Liver (tissue), 9 donors: ENCODE results near the gene CENPF. TPM values are rescaled to one million over a fixed set of nuclear protein-coding genes. Genes with fewer than 3 reads are reported as not detected.

Experiments used
- DNase-seq: peaks from one replicate; pipeline ENCODE4 v3.0.0-alpha.2; 2017; ENCODE audit warnings: low spot score
- H3K27ac ChIP-seq, 2 donors: one replicate each; pipeline ENCODE4 v1.7.0; 2013; ENCODE audit warnings: inconsistent platforms in 2 of 2, low read length in 2 of 2, control low read depth in 1 of 2, low read depth in 1 of 2, mild to moderate bottlenecking in 1 of 2
- H3K27me3 ChIP-seq, 4 donors: one replicate each; pipeline versions ENCODE4 v1.6.1 to v1.7.0; 2013; ENCODE audit warnings: low read length in 3 of 4, inconsistent platforms in 1 of 4, mild to moderate bottlenecking in 1 of 4, moderate library complexity in 1 of 4; ENCODE audit not compliant: control insufficient read depth in 4 of 4, insufficient read depth in 4 of 4
- H3K36me3 ChIP-seq, 4 donors: one replicate each; pipeline versions ENCODE4 v1.6.1 to v1.7.0; 2013; ENCODE audit warnings: low read length in 3 of 4, mild to moderate bottlenecking in 3 of 4, low read depth in 1 of 4, moderate library complexity in 1 of 4; ENCODE audit not compliant: control insufficient read depth in 4 of 4, insufficient read depth in 3 of 4
- H3K4me1 ChIP-seq, 4 donors: one replicate each; pipeline versions ENCODE4 v1.6.1 to v1.7.0; 2013; ENCODE audit warnings: low read length in 3 of 4, mild to moderate bottlenecking in 3 of 4, moderate library complexity in 1 of 4; ENCODE audit not compliant: control insufficient read depth in 4 of 4, insufficient read depth in 4 of 4
- H3K4me3 ChIP-seq, 3 donors: one replicate each; pipeline versions ENCODE4 v1.6.1 to v1.7.0; 2013; ENCODE audit warnings: low read length in 3 of 3, control low read depth in 1 of 3, low read depth in 1 of 3, mild to moderate bottlenecking in 1 of 3
- H3K9ac ChIP-seq, 2 donors: one replicate each; pipeline ENCODE4 v1.7.0; 2013; ENCODE audit warnings: low read length in 2 of 2, mild to moderate bottlenecking in 2 of 2, moderate library complexity in 2 of 2, control low read depth in 1 of 2, low read depth in 1 of 2
- H3K9me3 ChIP-seq, 4 donors: one replicate each; pipeline versions ENCODE4 v1.6.1 to v1.7.0; 2013; ENCODE audit warnings: low read length in 3 of 4; ENCODE audit not compliant: control insufficient read depth in 4 of 4
- EGR1 ChIP-seq, 2 donors: IDR thresholded peaks; 2 replicates each; pipeline ENCODE4 v1.6.1; 2016 to 2018; ENCODE audit warnings: antibody characterized with exemption in 2 of 2, low read depth in 2 of 2
- FOXA1 ChIP-seq: IDR thresholded peaks from 2 replicates; pipeline ENCODE4 v1.6.1; 2016; ENCODE audit warnings: antibody characterized with exemption
- FOXA2 ChIP-seq: IDR thresholded peaks from 2 replicates; pipeline ENCODE4 v1.6.1; 2016; ENCODE audit warnings: antibody characterized with exemption
- GABPA ChIP-seq, 2 donors: IDR thresholded peaks in 1 of 2; conservative IDR thresholded peaks in 1 of 2; 2 replicates each; pipeline ENCODE4 v1.6.1; 2016; ENCODE audit warnings: antibody characterized with exemption in 2 of 2, mild to moderate bottlenecking in 1 of 2, moderate library complexity in 1 of 2
- HNF4A ChIP-seq, 2 donors: conservative IDR thresholded peaks; 2 replicates each; pipeline ENCODE4 v1.6.1; 2016; ENCODE audit warnings: antibody characterized with exemption in 2 of 2, mild to moderate bottlenecking in 2 of 2
- HNF4G ChIP-seq: IDR thresholded peaks from 2 replicates; pipeline ENCODE4 v1.6.1; 2016; ENCODE audit warnings: antibody characterized with exemption
- JUND ChIP-seq, 2 donors: IDR thresholded peaks; 2 replicates each; pipeline ENCODE4 v1.6.1; 2016; ENCODE audit warnings: antibody characterized with exemption in 2 of 2
- NR2F2 ChIP-seq: IDR thresholded peaks from 2 replicates; pipeline ENCODE4 v1.6.1; 2016; ENCODE audit warnings: antibody characterized with exemption
- RAD21 ChIP-seq, 2 donors: IDR thresholded peaks; 2 replicates each; pipeline ENCODE4 v1.6.1; 2016; ENCODE audit warnings: antibody characterized with exemption in 2 of 2, mild to moderate bottlenecking in 2 of 2
- REST ChIP-seq: IDR thresholded peaks from 2 replicates; pipeline ENCODE4 v1.6.1; 2016; ENCODE audit warnings: antibody characterized with exemption, mild to moderate bottlenecking
- RXRA ChIP-seq, 2 donors: IDR thresholded peaks; 2 replicates each; pipeline ENCODE4 v1.6.1; 2017 to 2018; ENCODE audit warnings: antibody characterized with exemption in 2 of 2, mild to moderate bottlenecking in 1 of 2
- SP1 ChIP-seq: IDR thresholded peaks from 2 replicates; pipeline ENCODE4 v1.6.1; 2018; ENCODE audit warnings: antibody characterized with exemption, mild to moderate bottlenecking
- TAF1 ChIP-seq: conservative IDR thresholded peaks from 2 replicates; pipeline ENCODE4 v1.6.1; 2016; ENCODE audit warnings: antibody characterized with exemption, mild to moderate bottlenecking
- YY1 ChIP-seq: IDR thresholded peaks from 2 replicates; pipeline ENCODE4 v1.6.1; 2016; ENCODE audit warnings: antibody characterized with exemption, mild to moderate bottlenecking
- ZBTB33 ChIP-seq: IDR thresholded peaks from 2 replicates; pipeline ENCODE4 v1.6.1; 2016; ENCODE audit warnings: antibody characterized with exemption
- WGBS: extraction: QIAGEN DNeasy Blood & Tissue Kit; methylation state at CpG from one replicate; pipeline ENCODE4 v1.1.7; 2013; 5-methylcytosine and 5-hydroxymethylcytosine counted together
- polyA plus RNA-seq, 2 donors: library from polyadenylated mRNA; stranded (reverse) in 1 of 2; unstranded in 1 of 2; fragments of 200-250 nt in 1 of 2; fragments of >200 nt in 1 of 2; fragmentation: Nextera tagmentation in 1 of 2; extraction: Ambion mirVana in 1 of 2; gene quantifications; one replicate each; pipeline versions ENCODE4 v1.2.1 to v1.2.3, GENCODE V29; 2013 to 2015
- total RNA-seq, 2 donors: library from RNA; depleted of rRNA; stranded (reverse); fragments of >200 nt; gene quantifications; one replicate each; pipeline ENCODE4 v1.2.3, GENCODE V29; 2014
- TF ChIP-seq, protein P1 (sequence below): fragments of 150-350 bp; IDR thresholded peaks from 2 replicates; pipeline ENCODE4 v1.5.1; 2017; ENCODE audit warnings: improper control_type of control experiment, low read depth, low read length; ENCODE audit not compliant: missing input control
- TF ChIP-seq, protein P2 (sequence below): IDR thresholded peaks from 2 replicates; pipeline ENCODE4 v1.6.1; 2016; ENCODE audit warnings: antibody characterized with exemption
- TF ChIP-seq, protein P3 (sequence below): IDR thresholded peaks from 2 replicates; pipeline ENCODE4 v1.6.1; 2016; ENCODE audit warnings: antibody characterized with exemption
- donor health status: healthy.
- donor health status: healthy.
- donor health status: healthy.
- donor health status: healthy.
- donor health status: healthy.

Gene CENPF
- total and polyA plus RNA-seq, 4 donors: 0.08 to 47.3 (median 1.5) TPM

DNA sequence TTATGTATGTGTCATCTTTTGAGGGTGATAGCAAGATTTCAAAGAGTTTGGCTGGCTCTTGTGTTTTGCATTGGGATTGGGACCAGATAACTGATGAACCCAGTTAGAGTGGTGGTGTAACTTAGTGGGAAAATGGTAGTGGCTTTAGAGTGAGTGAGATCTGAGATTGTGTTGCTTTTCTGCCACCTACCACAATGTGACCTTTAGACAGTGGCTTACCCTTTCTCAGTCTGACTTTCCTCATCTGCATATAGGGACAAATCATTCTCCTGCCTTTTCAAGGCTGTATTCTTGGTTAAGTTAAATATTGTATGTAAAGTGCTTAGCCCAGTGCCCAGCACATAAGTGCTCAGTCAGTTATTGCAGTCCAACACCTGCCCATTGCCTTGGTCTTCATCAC lies 31.3 kb downstream of the CENPF start (continued):
- TF ChIP-seq, protein P1, sequence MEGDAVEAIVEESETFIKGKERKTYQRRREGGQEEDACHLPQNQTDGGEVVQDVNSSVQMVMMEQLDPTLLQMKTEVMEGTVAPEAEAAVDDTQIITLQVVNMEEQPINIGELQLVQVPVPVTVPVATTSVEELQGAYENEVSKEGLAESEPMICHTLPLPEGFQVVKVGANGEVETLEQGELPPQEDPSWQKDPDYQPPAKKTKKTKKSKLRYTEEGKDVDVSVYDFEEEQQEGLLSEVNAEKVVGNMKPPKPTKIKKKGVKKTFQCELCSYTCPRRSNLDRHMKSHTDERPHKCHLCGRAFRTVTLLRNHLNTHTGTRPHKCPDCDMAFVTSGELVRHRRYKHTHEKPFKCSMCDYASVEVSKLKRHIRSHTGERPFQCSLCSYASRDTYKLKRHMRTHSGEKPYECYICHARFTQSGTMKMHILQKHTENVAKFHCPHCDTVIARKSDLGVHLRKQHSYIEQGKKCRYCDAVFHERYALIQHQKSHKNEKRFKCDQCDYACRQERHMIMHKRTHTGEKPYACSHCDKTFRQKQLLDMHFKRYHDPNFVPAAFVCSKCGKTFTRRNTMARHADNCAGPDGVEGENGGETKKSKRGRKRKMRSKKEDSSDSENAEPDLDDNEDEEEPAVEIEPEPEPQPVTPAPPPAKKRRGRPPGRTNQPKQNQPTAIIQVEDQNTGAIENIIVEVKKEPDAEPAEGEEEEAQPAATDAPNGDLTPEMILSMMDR: no peak
- no peak for TF ChIP-seq FOXA2
- no peak for TF ChIP-seq TAF1

DNA sequence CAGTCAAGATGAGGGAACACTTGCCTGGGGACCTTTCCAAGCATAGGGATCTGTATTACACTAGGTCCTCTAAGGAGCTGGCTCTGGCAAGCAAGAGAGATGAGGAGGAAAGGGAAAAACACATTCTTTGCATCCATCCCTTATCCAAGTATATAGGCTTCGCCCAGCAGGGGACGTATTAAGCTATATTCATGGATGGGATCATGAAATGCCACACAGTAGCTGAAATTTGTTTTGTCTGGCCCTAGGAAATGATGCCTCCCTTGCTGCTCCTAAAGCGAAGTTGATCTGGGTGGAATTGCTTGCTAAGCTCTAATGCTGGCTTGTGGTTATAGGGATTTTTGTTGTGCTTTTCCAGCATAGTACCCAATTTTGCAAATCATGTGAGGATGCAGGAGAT lies 32.1 kb downstream of the CENPF start:
- Histone ChIP-seq H3K27me3 (no peaks in the 10 kb centered on the region), H3K27ac (no peak overlapping the region), H3K9me3 (no peaks in the 10 kb centered on the region), H3K4me3 (no peak overlapping the region), H3K9ac (no peak overlapping the region), H3K36me3 (peaks cover 0 to 1% (median 0%) of the 10 kb centered on the region in 4 donors), H3K4me1 (no peaks in the 10 kb centered on the region)
- TF ChIP-seq, protein P1: no peak
- WGBS: 97% methylated on average over 3 of the region's 3 CpGs
- DNase-seq: no peak

DNA sequence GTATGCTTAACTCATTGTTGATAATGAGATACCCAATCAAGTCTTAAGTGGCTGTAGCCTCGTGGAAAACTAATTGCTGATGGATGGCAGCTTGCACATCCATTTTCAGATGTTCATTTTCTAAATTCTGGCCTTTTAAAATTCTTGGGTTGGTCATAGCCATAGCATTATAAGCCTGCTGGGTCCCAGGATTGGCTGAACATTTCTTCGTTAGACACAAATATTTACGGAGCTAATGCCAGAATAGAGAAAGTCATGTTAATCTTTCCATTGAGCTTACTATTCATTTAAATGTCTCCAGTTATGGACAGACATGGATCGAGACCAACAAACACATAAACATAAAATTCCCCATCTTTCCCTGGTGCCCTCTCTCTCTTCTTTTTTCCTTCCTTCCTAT lies 32.5 kb downstream of the CENPF start:
- Histone ChIP-seq H3K4me3 (no peak overlapping the region), H3K27ac (no peak overlapping the region), H3K9me3 (no peaks in the 10 kb centered on the region), H3K9ac (no peak overlapping the region), H3K27me3 (no peaks in the 10 kb centered on the region), H3K4me1 (no peaks in the 10 kb centered on the region), H3K36me3 (peaks cover 0 to 1% (median 0%) of the 10 kb centered on the region in 4 donors)
- no peak for DNase-seq
- whole genome bisulfite sequencing: 94% methylated on average over 4 of the region's 4 CpGs
- TF ChIP-seq, protein P1: no peak
- TF ChIP-seq RXRA (IDR thresholded peaks at IDR 0.05) (no peak), TAF1 (no peak), ZBTB33 (no peak), FOXA1 (no peak), HNF4A (conservative IDR thresholded peaks at IDR 0.05) (no peak), FOXA2 (no peak), REST (no peak), YY1 (no peak), GABPA (IDR thresholded peaks at IDR 0.05 in 1 of 2, conservative IDR thresholded peaks at IDR 0.05 in 1 of 2) (no peak), EGR1 (IDR thresholded peaks at IDR 0.05; ENCODE audit: low read depth in 2 of 2) (no peak), HNF4G (no peak), JUND (IDR thresholded peaks at IDR 0.05) (no peak), NR2F2 (no peak), RAD21 (IDR thresholded peaks at IDR 0.05) (no peak), SP1 (no peak)
- TF ChIP-seq, protein P2, sequence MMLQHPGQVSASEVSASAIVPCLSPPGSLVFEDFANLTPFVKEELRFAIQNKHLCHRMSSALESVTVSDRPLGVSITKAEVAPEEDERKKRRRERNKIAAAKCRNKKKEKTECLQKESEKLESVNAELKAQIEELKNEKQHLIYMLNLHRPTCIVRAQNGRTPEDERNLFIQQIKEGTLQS: no peak
- TF ChIP-seq, protein P3, sequence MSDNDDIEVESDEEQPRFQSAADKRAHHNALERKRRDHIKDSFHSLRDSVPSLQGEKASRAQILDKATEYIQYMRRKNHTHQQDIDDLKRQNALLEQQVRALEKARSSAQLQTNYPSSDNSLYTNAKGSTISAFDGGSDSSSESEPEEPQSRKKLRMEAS: no peak
